Tibial nerve (tissue), 4 donors: Measurements from ENCODE around the gene FARP1.

Experiments used
- CTCF ChIP-seq, 5 experiments: fragments of 200-600 bp in 3 of 5; fragments of 450-650 bp in 2 of 5; sonication (generic) in 3 of 5; IDR thresholded peaks; one replicate each; pipeline ENCODE4 v1.5.1; 2016 to 2019; ENCODE audit warnings: antibody characterized with exemption in 5 of 5, mild to moderate bottlenecking in 3 of 5, moderate library complexity in 2 of 5
- EP300 ChIP-seq, 2 donors: sonication (generic); formaldehyde crosslinking; IDR thresholded peaks; one replicate each; pipeline ENCODE4 v1.6.1; 2017; ENCODE audit warnings: antibody characterized with exemption in 2 of 2, mild to moderate bottlenecking in 1 of 2
- POLR2A ChIP-seq, 2 donors: fragments of 450-650 bp; IDR thresholded peaks; one replicate each; pipeline ENCODE4 v1.6.1; 2017; ENCODE audit warnings: antibody characterized with exemption in 2 of 2, mild to moderate bottlenecking in 2 of 2, moderate library complexity in 2 of 2

GRCh38 chr13:98363326-98363725 lies 220.4 kb downstream of the FARP1 start:
- TF ChIP-seq CTCF (IDR thresholded peaks at IDR 0.05) (no peak), POLR2A (IDR thresholded peaks at IDR 0.05) (no peak), EP300 (IDR thresholded peaks at IDR 0.05) (no peak)
